Measurements from ENCODE around the gene RTN1. TPM values are rescaled to one million over a fixed set of nuclear protein-coding genes. Genes with fewer than 3 reads are reported as not detected.

RTN1 gene
- total RNA-seq, result 5.2 TPM

- peak; percentile 66 for DNase-seq (ENCODE audit: low spot score)
These were observed at the start of gene RTN1 for GRCh38 chr14:59870277-59871165. Gene RTN1 (minus strand): TSS chr14:59870776. CDS start chr14:59870630, 146 bp downstream.

- DNase-seq (ENCODE audit: low spot score), result no peak
These were observed 49.8 kb upstream of the RTN1 start for GRCh38 chr14:59920378-59920683.

- peak; percentile 42 for DNase-seq (ENCODE audit: low spot score)
These were observed 49.2 kb upstream of the RTN1 start, which contains the start of gene LRRC9 for GRCh38 chr14:59919570-59920377. Gene LRRC9 (plus strand): TSS chr14:59920144.

GRCh38 chr14:59918824-59919569 lies 48.4 kb upstream of the RTN1 start:
- DNase-seq (ENCODE audit: low spot score), result no peak

GRCh38 chr14:59913187-59913586 lies 42.6 kb upstream of the RTN1 start:
- DNase-seq (ENCODE audit: low spot score), result no peak

GRCh38 chr14:59912443-59912842 lies 41.9 kb upstream of the RTN1 start:
- DNase-seq (ENCODE audit: low spot score), result no peak

- no peak for DNase-seq (ENCODE audit: low spot score)
These were observed 34.6 kb upstream of the RTN1 start for GRCh38 chr14:59905188-59905587.

- no peak for DNase-seq (ENCODE audit: low spot score)
These were observed 33.6 kb upstream of the RTN1 start for GRCh38 chr14:59904184-59904583.

- no peak for DNase-seq (ENCODE audit: low spot score)
These were observed 30.0 kb upstream of the RTN1 start for GRCh38 chr14:59900556-59900955.

GRCh38 chr14:59897757-59898383 lies 27.3 kb upstream of the RTN1 start:
- DNase-seq (ENCODE audit: low spot score), result no peak

GRCh38 chr14:59895721-59896120 lies 25.1 kb upstream of the RTN1 start:
- DNase-seq (ENCODE audit: low spot score), result no peak

GRCh38 chr14:59890676-59891075 lies 20.1 kb upstream of the RTN1 start:
- no peak for DNase-seq (ENCODE audit: low spot score)

GRCh38 chr14:59882957-59883356 lies 12.4 kb upstream of the RTN1 start:
- DNase-seq (ENCODE audit: low spot score), result no peak

- no peak for DNase-seq (ENCODE audit: low spot score)
These were observed 555 bp upstream of the RTN1 start for GRCh38 chr14:59871166-59871495.

GRCh38 chr14:59869381-59870255 lies 958 bp downstream of the RTN1 start:
- no peak for DNase-seq (ENCODE audit: low spot score)

- DNase-seq (ENCODE audit: low spot score), result no peak
These were observed 2.6 kb downstream of the RTN1 start for GRCh38 chr14:59868021-59868420.

- no peak for DNase-seq (ENCODE audit: low spot score)
These were observed 6.6 kb downstream of the RTN1 start for GRCh38 chr14:59863806-59864525.

- no peak for DNase-seq (ENCODE audit: low spot score)
These were observed 13.2 kb downstream of the RTN1 start for GRCh38 chr14:59857328-59857727.

GRCh38 chr14:59852350-59852749 lies 18.2 kb downstream of the RTN1 start:
- DNase-seq (ENCODE audit: low spot score), result no peak

GRCh38 chr14:59850458-59850857 lies 20.1 kb downstream of the RTN1 start:
- DNase-seq (ENCODE audit: low spot score), result no peak
